OCI-LY7 (cell line): ENCODE measurements around the gene TIMM10B. TPM values are rescaled to one million over a fixed set of nuclear protein-coding genes. Genes with fewer than 3 reads are reported as not detected.

Experiments
- BruUV-seq: library from RNA; stranded (reverse); fragments of 400-500 nt; replicated peaks from 2 replicates; lab custom pipeline; 2021; lab: Mats Ljungman, UMichigan
- CTCF ChIA-PET: fragments of 300-600 bp; sonication (Branson Sonifier 250); formaldehyde crosslinking; loops from one replicate; lab custom pipeline; 2022; ENCODE audit warnings: antibody characterized with exemption; ENCODE audit not compliant: unreplicated experiment; lab: Charles Lee
- POLR2A ChIA-PET: fragments of 300-600 bp; sonication (Branson Sonifier 250); formaldehyde crosslinking; loops from one replicate; lab custom pipeline; 2022; ENCODE audit warnings: antibody characterized with exemption; lab: Charles Lee
- DNase-seq: peaks from one replicate; pipeline ENCODE4 v3.0.0-alpha.2; 2015; ENCODE audit warnings: low spot score
- H2AFZ ChIP-seq: fragments of 200-600 bp; sonication (generic), shearing (Covaris generic); 2 replicates; pipeline ENCODE4 v1.6.1; 2014; ENCODE audit warnings: mild to moderate bottlenecking, antibody characterized with exemption, low read length, moderate library complexity
- H3K27ac ChIP-seq: fragments of 200-600 bp; sonication (generic); 2 replicates; pipeline ENCODE4 v1.5.1; 2014; ENCODE audit warnings: mixed run types, low read depth, mild to moderate bottlenecking, moderate library complexity, low read length, inconsistent platforms; ENCODE audit not compliant: poor library complexity, severe bottlenecking
- H3K36me3 ChIP-seq: fragments of 200-600 bp; sonication (generic); 2 replicates; pipeline ENCODE4 v1.6.1; 2014; ENCODE audit warnings: mild to moderate bottlenecking, antibody characterized with exemption, low read length, moderate library complexity, mixed read lengths; ENCODE audit not compliant: insufficient read depth
- H3K4me1 ChIP-seq: fragments of 200-600 bp; sonication (generic); 2 replicates; pipeline ENCODE4 v1.5.1; 2014; ENCODE audit warnings: mild to moderate bottlenecking, low read length; ENCODE audit not compliant: insufficient read depth, poor library complexity, severe bottlenecking
- H3K4me2 ChIP-seq: fragments of 200-600 bp; sonication (generic); 2 replicates; pipeline ENCODE4 v1.6.1; 2014; ENCODE audit warnings: mild to moderate bottlenecking, low read length
- H3K4me3 ChIP-seq: fragments of 200-600 bp; sonication (generic); 2 replicates; pipeline ENCODE4 v1.5.1; 2014; ENCODE audit warnings: mild to moderate bottlenecking, low read depth, low read length; ENCODE audit not compliant: poor library complexity, severe bottlenecking
- H3K79me2 ChIP-seq: fragments of 200-600 bp; sonication (generic); 2 replicates; pipeline ENCODE4 v1.6.1; 2016; ENCODE audit warnings: low read depth, mild to moderate bottlenecking, low read length, moderate library complexity, mixed read lengths; ENCODE audit not compliant: insufficient read depth
- H3K9me2 ChIP-seq: fragments of 200-600 bp; sonication (generic); 2 replicates; pipeline ENCODE4 v1.6.1; 2016; ENCODE audit warnings: mild to moderate bottlenecking, low read length, mixed read lengths; ENCODE audit not compliant: insufficient read depth
- H3K9me3 ChIP-seq: fragments of 200-600 bp; sonication (generic); 2 replicates; pipeline ENCODE4 v1.6.1; 2014; ENCODE audit warnings: mild to moderate bottlenecking, mixed run types, low read length, mixed read lengths
- H4K20me1 ChIP-seq: fragments of 200-600 bp; sonication (generic); 2 replicates; pipeline ENCODE4 v1.6.1; 2014; ENCODE audit warnings: mild to moderate bottlenecking, antibody characterized with exemption, low read length, moderate library complexity, mixed read lengths; ENCODE audit not compliant: insufficient read depth
- EZH2phosphoT487 ChIP-seq: fragments of 200-600 bp; sonication (generic); IDR thresholded peaks from 2 replicates; pipeline ENCODE4 v1.6.1; 2018; ENCODE audit warnings: low read depth, borderline replicate concordance, mild to moderate bottlenecking, mixed run types, antibody characterized with exemption, low read length, moderate library complexity, mixed read lengths
- intact Hi-C: fragments of 100-400 bp; cut with micrococcal nuclease; formaldehyde crosslinking; loops from one replicate; pipeline ENCODE4 v1.10.0; 2022; ENCODE audit not compliant: unreplicated experiment
- total RNA-seq, 2 experiments: library from RNA; depleted of rRNA in 1 of 2; stranded (reverse); fragments of >200 nt in 1 of 2; shearing (Covaris generic) in 1 of 2; gene quantifications; 2 replicates each; pipeline ENCODE4 v1.2.3, GENCODE V29; 2014 to 2022
- TF ChIP-seq, protein P1 (sequence below): fragments of 200-600 bp; sonication (generic); conservative IDR thresholded peaks from 2 replicates; pipeline ENCODE4 v1.5.1; 2014; ENCODE audit warnings: mild to moderate bottlenecking, antibody characterized with exemption, low read length, moderate library complexity, mixed read lengths

Gene TIMM10B
- total RNA-seq, 2 experiments from 2014 or later = 43.7 to 54.6 TPM

DNA sequence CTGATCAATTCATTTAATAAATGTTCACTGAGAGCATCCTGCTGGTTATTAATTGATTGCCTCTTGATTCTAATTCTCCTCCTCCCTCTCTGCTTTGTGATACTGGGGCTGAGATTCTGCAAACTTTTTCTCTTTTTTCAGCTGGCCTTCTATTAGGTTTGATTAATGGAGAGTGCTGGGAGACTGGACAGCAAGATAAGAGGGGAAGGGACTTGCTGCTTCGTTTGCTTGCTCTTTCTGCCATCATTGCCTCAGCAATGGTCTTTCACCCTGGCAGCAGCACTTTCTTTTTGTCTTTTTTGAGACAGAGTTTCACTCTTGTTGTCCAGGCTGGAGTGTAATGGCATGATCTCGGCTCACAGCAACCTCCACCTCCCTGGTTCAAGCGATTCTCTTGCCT, 22.9 kb downstream of the TIMM10B start:
- Histone ChIP-seq H3K4me2 (no peak overlapping the region), H3K9me2 (no peaks in the 10 kb centered on the region), H3K36me3 (peaks cover 33% of the 10 kb centered on the region; the same call in 1 of the 2 replicates), H3K4me3 (no peak overlapping the region), H4K20me1 (no peaks in the 10 kb centered on the region), H3K4me1 (no peaks in the 10 kb centered on the region), H3K79me2 (no peaks in the 10 kb centered on the region), H3K27ac (no peak overlapping the region), H2AFZ (no peak overlapping the region), H3K9me3 (no peaks in the 10 kb centered on the region)
- ChIA-PET POLR2A (interaction anchor here (1.0 to 1.8 kb wide), 4 partner anchors 10 to 125 kb away, joined by 3 to 5 read pairs (median 3); partner anchors contain the start of gene TIMM10B), CTCF (interaction anchor here (3.1 kb wide), 1 partner anchor 126 kb away, joined by 26 read pairs; no protein-coding TSS in a partner anchor)
- TF ChIP-seq, protein P1, sequence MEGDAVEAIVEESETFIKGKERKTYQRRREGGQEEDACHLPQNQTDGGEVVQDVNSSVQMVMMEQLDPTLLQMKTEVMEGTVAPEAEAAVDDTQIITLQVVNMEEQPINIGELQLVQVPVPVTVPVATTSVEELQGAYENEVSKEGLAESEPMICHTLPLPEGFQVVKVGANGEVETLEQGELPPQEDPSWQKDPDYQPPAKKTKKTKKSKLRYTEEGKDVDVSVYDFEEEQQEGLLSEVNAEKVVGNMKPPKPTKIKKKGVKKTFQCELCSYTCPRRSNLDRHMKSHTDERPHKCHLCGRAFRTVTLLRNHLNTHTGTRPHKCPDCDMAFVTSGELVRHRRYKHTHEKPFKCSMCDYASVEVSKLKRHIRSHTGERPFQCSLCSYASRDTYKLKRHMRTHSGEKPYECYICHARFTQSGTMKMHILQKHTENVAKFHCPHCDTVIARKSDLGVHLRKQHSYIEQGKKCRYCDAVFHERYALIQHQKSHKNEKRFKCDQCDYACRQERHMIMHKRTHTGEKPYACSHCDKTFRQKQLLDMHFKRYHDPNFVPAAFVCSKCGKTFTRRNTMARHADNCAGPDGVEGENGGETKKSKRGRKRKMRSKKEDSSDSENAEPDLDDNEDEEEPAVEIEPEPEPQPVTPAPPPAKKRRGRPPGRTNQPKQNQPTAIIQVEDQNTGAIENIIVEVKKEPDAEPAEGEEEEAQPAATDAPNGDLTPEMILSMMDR = no peak
- TF ChIP-seq EZH2phosphoT487 = no peak
- DNase-seq = no peak
- intact Hi-C loops = loop anchor here (2.0 kb wide), 1 partner anchor 61 kb away; no protein-coding TSS in a partner anchor
- BruUV-seq = no TSS peak

DNA sequence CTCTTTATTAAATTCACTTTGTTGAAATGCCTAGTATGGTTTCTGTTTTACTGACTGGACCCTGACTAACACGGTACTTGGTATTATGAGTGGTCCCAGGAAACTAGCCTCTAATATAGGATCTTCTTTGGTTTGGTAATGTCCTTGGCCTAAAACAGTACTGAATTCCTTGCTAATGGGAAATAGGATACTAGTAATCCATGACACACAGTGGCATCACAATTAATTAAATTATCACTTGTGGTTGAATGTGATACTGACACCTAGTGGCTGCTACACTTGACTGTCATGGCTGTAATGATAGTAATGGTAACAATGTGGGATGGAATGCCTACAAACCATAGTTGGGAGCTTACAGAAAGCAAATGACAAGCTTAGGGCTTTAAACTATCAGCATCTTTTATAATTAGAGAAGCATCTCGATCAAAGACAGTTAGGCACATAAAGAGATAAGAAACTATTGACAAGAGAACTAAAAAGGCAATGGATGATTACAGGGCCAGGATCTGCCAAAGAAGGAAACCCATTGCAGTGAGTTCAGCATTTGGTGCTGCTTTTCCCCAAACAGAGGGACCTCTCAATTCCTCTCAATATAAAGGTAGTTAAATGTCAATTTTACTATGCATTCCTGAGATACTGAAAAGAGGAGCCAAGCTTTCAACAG, 24.4 kb downstream of the TIMM10B start:
- ChIA-PET CTCF (interaction anchor here (1.0 to 3.1 kb wide), 3 partner anchors 62 to 201 kb away, joined by 3 to 26 read pairs (median 4); no protein-coding TSS in a partner anchor), POLR2A (interaction anchor here (0.6 to 1.8 kb wide), 5 partner anchors 12 to 141 kb away, joined by 3 to 5 read pairs (median 3); partner anchors contain the start of gene TIMM10B)
- no peak for TF ChIP-seq EZH2phosphoT487
- TF ChIP-seq, protein P1 = peak; percentile 99
- intact Hi-C loops = loop anchor here (1.0 to 2.0 kb wide), 2 partner anchors 63 to 126 kb away; no protein-coding TSS in a partner anchor
- no peak overlapping the region for H3K27ac ChIP-seq
- no peaks in the 10 kb centered on the region for H3K9me3 ChIP-seq
- H3K4me2 ChIP-seq = no peak overlapping the region
- H3K36me3 ChIP-seq = peaks cover 31% of the 10 kb centered on the region; the same call in 1 of the 2 replicates
- H3K79me2 ChIP-seq = no peaks in the 10 kb centered on the region
- H3K4me3 ChIP-seq = no peak overlapping the region
- peak; percentile 65 for DNase-seq
- no peaks in the 10 kb centered on the region for H3K9me2 ChIP-seq
- H2AFZ ChIP-seq = no peak overlapping the region
- no peaks in the 10 kb centered on the region for H4K20me1 ChIP-seq
- BruUV-seq = no TSS peak
- H3K4me1 ChIP-seq = no peaks in the 10 kb centered on the region

DNA sequence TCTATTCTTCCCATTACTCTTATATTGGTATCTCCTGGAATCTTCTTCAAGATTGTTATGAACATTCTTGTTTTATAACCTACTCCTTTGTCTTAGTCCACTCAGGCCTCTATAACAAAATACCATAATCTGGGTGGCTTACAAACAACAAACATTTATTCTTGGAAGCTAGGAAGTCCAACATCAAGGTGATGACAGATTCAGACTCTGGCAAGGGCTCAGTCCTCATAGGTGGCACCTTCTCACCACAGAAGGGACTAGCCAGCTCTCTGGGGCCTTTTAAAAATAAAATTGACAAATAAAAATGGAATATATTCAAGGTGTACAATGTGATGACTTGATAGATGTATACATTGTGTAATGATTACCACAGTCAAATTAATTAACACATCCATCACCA, 35.6 kb downstream of the TIMM10B start:
- no peak overlapping the region for H3K4me3 ChIP-seq
- POLR2A ChIA-PET = no interaction called here
- H3K9me2 ChIP-seq = no peaks in the 10 kb centered on the region
- no peaks in the 10 kb centered on the region for H3K79me2 ChIP-seq
- no TSS peak for BruUV-seq
- no peaks in the 10 kb centered on the region for H4K20me1 ChIP-seq
- peaks cover 75% of the 10 kb centered on the region for H3K36me3 ChIP-seq
- no peak for DNase-seq
- H2AFZ ChIP-seq = no peak overlapping the region
- H3K27ac ChIP-seq = no peak overlapping the region
- H3K9me3 ChIP-seq = peaks cover 7% of the 10 kb centered on the region; the same call in 1 of the 2 replicates
- intact Hi-C loops = no loop called here
- TF ChIP-seq, protein P1 = no peak
- TF ChIP-seq EZH2phosphoT487 = no peak
- CTCF ChIA-PET = no interaction called here
- H3K4me2 ChIP-seq = no peak overlapping the region
- no peaks in the 10 kb centered on the region for H3K4me1 ChIP-seq
